A172 (cell line): Measurements from ENCODE around the gene ATP9B. TPM values are rescaled to one million over a fixed set of nuclear protein-coding genes. Genes with fewer than 3 reads are reported as not detected.

Experiments used
- DNase-seq: peaks from one replicate; pipeline ENCODE4 v3.0.0-alpha.2; 2015; ENCODE audit warnings: low spot score
- total RNA-seq: library from RNA; depleted of rRNA; stranded (reverse); fragments of >200 nt; shearing (Covaris generic); gene quantifications from 2 replicates; pipeline ENCODE4 v1.2.3, GENCODE V29; 2014; rRNA removed

Gene ATP9B
- total RNA-seq, 1 experiment from 2014 or later = 8.0 TPM

- DNase-seq = no peak
Observed at GRCh38 chr18:79427368-79428225, 358.4 kb downstream of the ATP9B start.

Other genes with a start within 250 kb of the ATP9B start
- not detected in 2 replicates for gene SALL3, start 89.6 kb upstream of the ATP9B start, total RNA-seq